CD4-positive, alpha-beta T cell treated with Interleukin-17A for 1 hour (primary cell): ENCODE results near the gene TNRC18.

Experiments
- DNase-seq: peaks from one replicate; pipeline ENCODE4 v3.0.0-alpha.2; 2020

The TNRC18 gene

GRCh38 chr7:5403442-5403841, 20.2 kb downstream of the TNRC18 start:
- DNase-seq, result no peak

- no peak for DNase-seq
Observed at GRCh38 chr7:5397736-5398135, 25.9 kb downstream of the TNRC18 start.

- DNase-seq, result peak; percentile 96
Observed at GRCh38 chr7:5396999-5397663, 26.5 kb downstream of the TNRC18 start.

- DNase-seq, result peak; percentile 73
Observed at GRCh38 chr7:5396542-5396941, 27.1 kb downstream of the TNRC18 start.

GRCh38 chr7:5395246-5395645, 28.4 kb downstream of the TNRC18 start:
- no peak for DNase-seq

GRCh38 chr7:5394264-5395105, 29.1 kb downstream of the TNRC18 start:
- DNase-seq, result no peak

GRCh38 chr7:5393748-5394147, 29.9 kb downstream of the TNRC18 start:
- DNase-seq, result no peak

- no peak for DNase-seq
Observed at GRCh38 chr7:5393328-5393727, 30.3 kb downstream of the TNRC18 start.

GRCh38 chr7:5390918-5391317, 32.7 kb downstream of the TNRC18 start:
- DNase-seq, result no peak

- no peak for DNase-seq
Observed at GRCh38 chr7:5388905-5389433, 34.7 kb downstream of the TNRC18 start.

GRCh38 chr7:5388273-5388901, 35.2 kb downstream of the TNRC18 start:
- DNase-seq, result no peak

GRCh38 chr7:5387711-5388245, 35.9 kb downstream of the TNRC18 start:
- no peak for DNase-seq

- no peak for DNase-seq
Observed at GRCh38 chr7:5384618-5385017, 39.0 kb downstream of the TNRC18 start.

- no peak for DNase-seq
Observed at GRCh38 chr7:5383314-5384098, 40.1 kb downstream of the TNRC18 start.

GRCh38 chr7:5382281-5382892, 41.2 kb downstream of the TNRC18 start:
- no peak for DNase-seq

GRCh38 chr7:5381071-5381772, 42.4 kb downstream of the TNRC18 start:
- DNase-seq, result no peak

- DNase-seq, result no peak
Observed at GRCh38 chr7:5380350-5381070, 43.1 kb downstream of the TNRC18 start.

- DNase-seq, result no peak
Observed at GRCh38 chr7:5379546-5379945, 44.1 kb downstream of the TNRC18 start.

- no peak for DNase-seq
Observed at GRCh38 chr7:5377816-5378215, 45.8 kb downstream of the TNRC18 start.

GRCh38 chr7:5377279-5377678, 46.4 kb downstream of the TNRC18 start:
- DNase-seq, result no peak

- peak; percentile 30 for DNase-seq
Observed at GRCh38 chr7:5375925-5376324, 47.7 kb downstream of the TNRC18 start.
